GM21390 (cell line): ENCODE data around the gene SERF1A.
"Not testable (repeated sequence)": the region's sequence is repeated elsewhere in the genome, so short reads cannot be mapped to it uniquely, and the experiment has no call there.

Experiments
- ATAC-seq: cut with Tn5 transposase; IDR thresholded peaks from one replicate; pipeline ENCODE4 v1.9.1; 2021; ENCODE audit not compliant: unreplicated experiment

The SERF1A gene

GRCh38 chr5:70900533-70901271, at the start of gene SERF1A:
SERF1A (plus strand) TSS chr5:70900669; CDS start chr5:70900870, 201 bp downstream.
- ATAC-seq = peak; percentile 90

DNA sequence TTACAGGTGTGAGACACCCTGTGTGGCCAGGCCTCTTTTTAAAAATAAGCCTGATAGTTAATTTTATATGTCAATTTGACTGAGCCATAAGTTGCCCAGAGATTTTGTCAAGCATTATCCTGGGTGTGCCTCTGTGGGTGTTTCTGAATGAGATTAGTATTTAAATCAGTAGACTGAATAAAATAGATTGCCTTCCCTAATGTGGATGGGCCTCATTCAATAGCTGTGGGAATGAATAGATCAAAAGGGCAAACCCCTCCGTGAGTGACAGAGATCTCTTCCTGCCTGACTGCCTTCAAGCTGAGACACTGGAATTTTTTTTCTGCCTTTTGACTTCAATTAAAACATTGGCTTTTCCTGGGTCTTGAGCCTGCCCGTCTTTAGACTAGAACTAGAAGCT, 33.7 kb upstream of the SERF1A start:
- not testable (repeated sequence) for ATAC-seq

- ATAC-seq = not testable (repeated sequence)
These were observed 29.8 kb upstream of the SERF1A start for GRCh38 chr5:70870626-70871025.

DNA sequence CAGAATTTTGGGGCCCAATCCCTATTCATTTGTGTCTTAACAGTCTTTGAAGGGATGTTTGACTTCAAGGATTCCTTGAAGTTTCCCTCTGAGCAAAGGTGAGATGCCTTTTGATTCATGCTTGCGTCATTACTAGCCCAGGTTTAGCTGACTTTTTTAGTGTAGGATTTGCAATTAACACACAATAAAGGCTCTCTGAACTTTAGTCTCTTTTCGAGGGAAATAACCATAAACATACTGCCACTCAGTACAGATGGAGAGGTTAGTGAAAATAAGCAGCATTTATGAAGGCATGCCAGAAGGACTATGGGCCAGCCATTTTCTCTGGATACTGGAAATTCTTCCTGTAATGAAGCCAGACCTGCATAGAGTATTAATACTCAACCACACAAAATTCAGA, 4.4 kb upstream of the SERF1A start:
- not testable (repeated sequence) for ATAC-seq

DNA sequence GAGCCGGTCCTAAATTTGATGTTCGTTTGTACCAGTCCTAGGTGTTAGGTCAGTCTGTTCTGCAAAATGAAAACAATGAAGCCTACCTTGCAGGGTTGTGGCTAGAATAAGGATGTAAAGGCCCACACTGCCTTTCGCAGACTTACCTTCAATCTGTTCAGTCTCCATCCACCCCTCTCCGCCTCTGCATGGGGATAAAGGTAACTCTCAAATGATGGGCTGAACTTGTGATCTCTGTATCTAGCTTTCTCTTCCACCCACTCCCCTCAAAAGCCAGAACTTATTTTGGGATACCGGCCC, 753 bp downstream of the SERF1A start:
- peak; percentile 22 for ATAC-seq

- ATAC-seq = not testable (repeated sequence)
These were observed 6.2 kb downstream of the SERF1A start for GRCh38 chr5:70906624-70907023.

GRCh38 chr5:70916829-70917228, 16.4 kb downstream of the SERF1A start:
- ATAC-seq = not testable (repeated sequence)

GRCh38 chr5:70925211-70925562, 24.7 kb downstream of the SERF1A start:
- not testable (repeated sequence) for ATAC-seq

DNA sequence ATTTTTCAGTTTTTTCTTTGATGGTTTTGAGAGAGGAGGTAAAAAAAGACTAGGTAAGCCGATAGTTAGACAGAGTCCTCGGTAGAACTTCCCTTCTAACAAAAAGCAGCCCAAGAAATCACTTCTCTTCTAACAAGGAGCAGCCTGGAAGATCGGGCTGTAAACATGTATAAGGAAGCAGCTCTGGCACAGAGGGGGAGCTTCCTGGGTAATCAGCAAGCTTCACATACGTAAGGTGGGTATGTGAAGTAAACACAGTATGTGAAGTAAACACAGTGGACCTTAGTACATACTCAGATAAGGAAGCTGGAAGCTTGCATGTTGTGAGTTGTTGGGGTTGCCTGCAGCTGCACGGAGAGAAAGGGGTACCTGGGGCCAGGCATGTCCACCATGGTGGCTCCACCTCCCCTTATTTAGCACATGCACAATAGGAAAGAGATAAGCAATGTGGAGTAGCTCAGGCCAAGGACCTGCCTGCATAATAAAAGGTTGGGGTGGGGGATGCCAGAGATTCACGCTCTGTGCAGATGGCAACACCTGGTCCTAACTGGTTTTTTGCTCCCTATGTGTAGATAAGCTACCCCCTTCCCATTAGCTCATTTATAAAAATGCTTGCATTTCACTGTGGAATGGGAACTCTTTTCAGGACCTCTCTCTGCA, 31.4 kb downstream of the SERF1A start:
- ATAC-seq = not testable (repeated sequence)

DNA sequence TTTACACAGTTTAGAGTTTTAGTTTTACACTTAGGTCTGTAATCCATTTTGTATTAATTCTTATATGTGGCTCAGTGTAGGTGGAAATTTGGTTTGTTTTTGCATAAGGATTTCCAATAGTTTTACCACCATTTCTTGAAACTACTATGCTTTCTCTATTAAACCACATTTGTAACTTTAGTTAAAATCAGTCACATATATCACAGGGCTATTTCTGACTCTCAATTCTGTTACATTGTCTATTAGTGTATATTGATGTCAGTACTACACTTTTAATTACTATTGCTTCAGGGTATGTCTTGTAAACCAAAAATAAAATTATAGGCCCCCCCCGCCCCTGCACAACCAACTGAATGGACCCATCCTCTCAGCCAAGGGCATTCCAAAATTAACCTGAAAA, 32.1 kb downstream of the SERF1A start:
- ATAC-seq = not testable (repeated sequence)

DNA sequence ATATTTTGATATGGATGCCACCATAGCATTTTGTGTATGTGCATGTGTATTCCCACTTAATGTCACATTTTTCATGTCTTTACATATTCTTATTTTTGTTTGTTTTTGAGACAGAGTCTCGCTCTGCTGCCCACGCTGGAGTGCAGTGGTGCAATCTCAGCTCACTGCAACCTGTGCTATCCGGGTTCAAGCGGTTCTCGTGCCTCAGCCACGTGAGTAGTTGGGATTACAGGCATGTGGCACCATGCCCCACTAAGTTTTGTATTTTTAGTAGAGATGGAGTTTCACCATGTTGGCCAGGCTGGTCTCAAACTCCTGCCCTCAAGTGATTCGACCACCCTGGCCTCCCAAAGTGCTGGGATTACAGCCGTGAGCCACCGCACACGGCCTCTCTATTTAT, 52.6 kb downstream of the SERF1A start:
- ATAC-seq = not testable (repeated sequence)
